Femur (tissue), 1 donor: ENCODE results near the gene ROBO1.
"Not testable (repeated sequence)": the region's sequence is repeated elsewhere in the genome, so short reads cannot be mapped to it uniquely, and the experiment has no call there.

Source experiments
- DNase-seq: peaks from one replicate; pipeline ENCODE4 v3.0.0-alpha.2; 2017

Gene ROBO1

GRCh38 chr3:78721771-78722543 is 1045.8 kb downstream of the ROBO1 start:
- no peak for DNase-seq

- no peak for DNase-seq
Observed at GRCh38 chr3:78718707-78719106, 1049.1 kb downstream of the ROBO1 start.

- DNase-seq = no peak
Observed at GRCh38 chr3:78717041-78717440, 1050.8 kb downstream of the ROBO1 start.

- DNase-seq = no peak
Observed at GRCh38 chr3:78712941-78713340, 1054.9 kb downstream of the ROBO1 start.

DNA sequence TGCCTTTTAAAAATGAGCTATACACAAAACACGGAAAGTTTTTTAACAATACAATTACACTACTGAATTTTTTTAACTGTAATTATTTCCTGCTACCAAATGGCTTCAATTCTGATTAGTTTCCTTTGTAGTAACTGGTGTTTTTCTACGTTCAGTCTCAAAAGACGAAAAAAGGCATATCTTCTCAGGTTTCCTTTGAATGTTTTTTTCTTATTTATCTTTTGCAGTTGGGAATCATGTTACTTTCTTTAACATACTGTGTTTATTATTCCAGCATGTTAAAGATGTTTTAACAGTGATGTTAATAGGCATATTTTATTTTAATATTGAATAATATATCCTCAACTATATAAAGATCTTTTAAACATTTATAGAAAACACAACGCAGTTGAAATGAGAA is 1055.5 kb downstream of the ROBO1 start:
- DNase-seq = no peak

- DNase-seq = no peak
Observed at GRCh38 chr3:78708565-78709073, 1059.2 kb downstream of the ROBO1 start.

DNA sequence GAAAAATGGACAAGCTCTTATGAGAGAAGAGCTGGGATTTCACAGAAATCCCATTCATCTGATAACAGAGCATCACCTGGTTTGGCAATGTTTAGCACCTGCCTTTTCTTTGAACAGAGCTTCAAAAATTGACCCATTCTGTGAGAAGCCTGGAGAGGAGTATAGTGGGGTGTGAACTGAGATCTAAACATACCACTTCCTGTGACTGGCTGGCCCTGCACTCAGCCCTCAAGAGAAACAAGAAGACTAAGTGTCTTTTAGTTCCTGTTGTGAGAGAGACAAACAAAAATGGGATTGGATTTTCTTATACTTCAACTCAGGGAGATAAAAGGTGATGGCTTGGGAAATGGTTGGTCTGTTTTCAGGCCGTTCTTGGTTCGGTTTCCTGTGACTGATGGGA is 1060.2 kb downstream of the ROBO1 start:
- no peak for DNase-seq

DNA sequence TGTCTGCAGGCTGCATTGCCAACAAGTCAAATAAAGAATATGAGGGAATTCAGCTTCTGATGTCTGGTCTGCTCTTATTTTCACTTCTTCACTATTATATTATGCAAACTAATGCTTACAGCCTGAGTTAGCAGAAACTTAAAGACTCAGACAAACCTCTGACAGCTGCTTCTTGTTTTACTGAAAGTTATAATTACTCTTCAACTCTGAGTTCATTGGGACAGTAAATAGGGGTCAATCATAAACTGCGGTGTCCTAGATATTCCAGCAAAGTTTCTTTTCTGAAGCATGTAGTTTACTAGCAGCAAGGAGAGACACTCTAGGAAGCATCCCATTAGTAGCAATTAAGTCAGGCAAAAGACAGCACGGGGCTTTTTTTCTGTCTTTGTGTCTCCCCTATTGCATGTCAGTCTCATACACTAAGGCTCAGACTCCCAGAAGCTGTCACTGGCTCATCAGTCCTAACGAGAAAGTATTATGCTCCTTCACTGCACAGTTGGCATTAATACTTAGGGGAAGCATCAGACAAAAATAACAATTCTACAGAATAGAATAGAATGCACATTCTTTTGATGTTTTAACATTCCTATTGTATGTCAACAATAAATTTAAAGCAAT is 1060.8 kb downstream of the ROBO1 start:
- DNase-seq = no peak

- DNase-seq = no peak
Observed at GRCh38 chr3:78703944-78704343, 1063.9 kb downstream of the ROBO1 start.

GRCh38 chr3:78701537-78701936 is 1066.3 kb downstream of the ROBO1 start:
- DNase-seq = no peak

GRCh38 chr3:78698431-78698830 is 1069.4 kb downstream of the ROBO1 start:
- no peak for DNase-seq

DNA sequence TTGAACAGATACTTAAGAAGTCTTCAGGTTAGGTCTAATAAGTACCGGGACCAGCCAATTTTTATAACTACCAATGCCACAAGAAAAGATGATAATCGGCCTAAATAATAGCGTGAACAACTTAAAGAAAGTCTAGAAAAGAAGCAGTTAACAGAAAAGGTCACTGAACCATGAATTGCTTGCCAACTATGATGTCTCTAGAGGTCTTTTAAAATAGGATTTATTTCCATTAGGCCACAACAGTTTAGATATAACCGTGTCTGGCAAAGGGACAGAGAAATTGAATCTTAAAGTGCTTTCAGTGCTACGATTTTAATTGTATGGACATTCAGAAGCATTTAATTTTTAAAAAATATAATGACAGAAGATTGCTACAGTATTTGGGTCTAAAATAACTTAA is 1070.4 kb downstream of the ROBO1 start:
- no peak for DNase-seq

DNA sequence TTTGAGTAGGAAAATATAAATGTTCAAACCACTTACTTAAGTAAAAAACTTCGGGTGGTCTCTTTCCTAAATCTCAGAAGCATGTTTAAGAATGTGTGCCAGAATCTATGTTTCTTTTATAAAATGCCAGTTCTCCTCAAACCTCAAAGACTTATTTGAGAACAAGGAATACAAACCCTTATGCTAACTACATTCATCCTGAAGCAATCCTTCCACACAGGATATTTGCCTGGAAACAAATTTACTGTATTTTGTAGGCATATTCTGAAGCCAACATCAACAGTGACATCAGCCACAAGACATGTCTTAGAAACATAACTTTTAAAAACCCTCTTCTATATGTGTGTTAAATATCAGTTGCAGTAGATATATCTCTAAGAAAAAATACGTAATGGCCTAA is 1077.0 kb downstream of the ROBO1 start:
- DNase-seq = no peak

DNA sequence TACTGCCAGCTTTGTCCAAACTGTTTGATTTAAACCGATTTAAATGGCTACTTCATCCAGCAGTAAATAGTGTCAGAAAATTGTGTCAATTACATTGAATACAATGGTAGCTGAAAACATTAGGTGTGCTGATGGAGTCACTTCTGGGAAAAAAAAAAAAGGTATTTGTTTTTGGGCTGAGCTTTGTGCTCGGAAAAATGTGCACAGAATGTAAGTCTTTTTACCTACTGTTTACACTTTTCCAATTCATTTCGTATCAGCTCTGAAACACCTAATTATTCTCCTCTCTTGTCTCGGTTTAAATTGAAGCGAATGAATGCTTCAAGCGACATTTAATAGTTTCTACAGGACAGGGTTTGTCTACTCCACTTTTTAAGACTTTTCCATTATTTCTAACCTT is 1078.4 kb downstream of the ROBO1 start:
- DNase-seq = no peak

- DNase-seq = no peak
Observed at GRCh38 chr3:78687520-78687919, 1080.3 kb downstream of the ROBO1 start.

DNA sequence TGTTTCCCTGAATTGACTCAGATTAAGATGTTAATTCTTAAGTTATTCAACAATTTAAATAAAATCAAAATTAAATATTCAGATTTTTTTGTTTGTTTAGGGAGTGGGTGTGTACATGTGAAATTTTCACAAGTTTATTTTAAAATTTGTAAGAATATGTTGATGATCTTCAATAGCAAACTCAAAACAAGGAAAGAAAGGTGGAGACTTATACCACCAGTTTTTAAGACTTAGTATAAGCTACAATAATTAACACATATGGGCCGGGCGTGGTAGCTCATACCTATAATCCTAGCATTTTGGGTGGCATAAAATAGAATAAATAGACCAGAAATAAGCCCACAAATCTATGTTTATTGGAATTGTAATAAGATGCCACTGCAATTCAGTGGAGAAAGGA is 1084.5 kb downstream of the ROBO1 start:
- DNase-seq = no peak

DNA sequence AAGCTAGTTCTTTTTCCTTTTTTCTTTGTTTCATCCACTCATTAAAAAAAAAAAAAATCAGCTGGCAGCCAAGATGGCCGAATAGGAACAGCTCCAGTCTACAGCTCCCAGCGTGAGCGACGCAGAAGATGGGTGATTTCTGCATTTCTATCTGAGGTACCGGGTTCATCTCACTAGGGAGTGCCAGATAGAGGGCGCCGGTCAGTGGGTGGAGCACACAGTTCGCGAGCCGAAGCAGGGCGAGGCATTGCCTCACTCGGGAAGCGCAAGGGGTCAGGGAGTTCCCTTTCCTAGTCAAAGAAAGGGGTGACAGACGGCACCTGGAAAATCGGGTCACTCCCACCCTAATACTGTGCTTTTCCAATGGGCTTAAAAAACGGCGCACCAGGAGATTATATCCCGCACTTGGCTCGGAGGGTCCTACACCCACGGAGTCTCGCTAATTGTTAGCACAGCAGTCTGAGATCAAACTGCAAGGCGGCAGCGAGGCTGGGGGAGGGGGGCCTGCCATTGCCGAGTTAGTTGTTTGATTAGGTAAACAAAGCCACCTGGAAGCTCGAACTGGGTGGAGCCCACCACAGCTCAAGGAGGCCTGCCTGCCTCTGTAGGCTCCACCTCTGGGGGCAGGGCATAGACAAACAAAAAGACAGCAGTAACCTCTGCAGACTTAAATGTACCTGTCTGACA is 1092.5 kb downstream of the ROBO1 start:
- DNase-seq = not testable (repeated sequence)

GRCh38 chr3:78670746-78671145 is 1097.1 kb downstream of the ROBO1 start:
- no peak for DNase-seq

GRCh38 chr3:78670094-78670493 is 1097.7 kb downstream of the ROBO1 start:
- DNase-seq = no peak

- DNase-seq = no peak
Observed at GRCh38 chr3:78668302-78668701, 1099.5 kb downstream of the ROBO1 start.

DNA sequence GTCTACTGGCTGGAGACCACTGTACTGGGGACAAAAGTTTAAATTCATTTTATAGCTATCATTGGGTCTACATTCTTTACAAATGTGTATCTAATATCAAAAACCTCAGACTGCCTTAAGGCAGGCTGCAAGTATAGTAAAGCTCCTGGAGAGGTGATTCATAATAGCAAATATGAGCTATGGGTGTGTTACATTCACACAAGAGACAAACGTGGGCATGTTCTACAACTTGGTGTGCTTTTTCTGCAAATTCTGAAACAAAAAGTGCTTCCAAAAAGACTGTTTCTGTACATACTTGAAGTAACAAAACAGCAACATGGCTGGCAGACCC is 1101.4 kb downstream of the ROBO1 start:
- DNase-seq = no peak

GRCh38 chr3:78665776-78666469 is 1101.9 kb downstream of the ROBO1 start:
- DNase-seq = no peak

- no peak for DNase-seq
Observed at GRCh38 chr3:78665101-78665500, 1102.7 kb downstream of the ROBO1 start.
